Measurements from ENCODE around the gene VPS26A.

VPS26A gene

DNA sequence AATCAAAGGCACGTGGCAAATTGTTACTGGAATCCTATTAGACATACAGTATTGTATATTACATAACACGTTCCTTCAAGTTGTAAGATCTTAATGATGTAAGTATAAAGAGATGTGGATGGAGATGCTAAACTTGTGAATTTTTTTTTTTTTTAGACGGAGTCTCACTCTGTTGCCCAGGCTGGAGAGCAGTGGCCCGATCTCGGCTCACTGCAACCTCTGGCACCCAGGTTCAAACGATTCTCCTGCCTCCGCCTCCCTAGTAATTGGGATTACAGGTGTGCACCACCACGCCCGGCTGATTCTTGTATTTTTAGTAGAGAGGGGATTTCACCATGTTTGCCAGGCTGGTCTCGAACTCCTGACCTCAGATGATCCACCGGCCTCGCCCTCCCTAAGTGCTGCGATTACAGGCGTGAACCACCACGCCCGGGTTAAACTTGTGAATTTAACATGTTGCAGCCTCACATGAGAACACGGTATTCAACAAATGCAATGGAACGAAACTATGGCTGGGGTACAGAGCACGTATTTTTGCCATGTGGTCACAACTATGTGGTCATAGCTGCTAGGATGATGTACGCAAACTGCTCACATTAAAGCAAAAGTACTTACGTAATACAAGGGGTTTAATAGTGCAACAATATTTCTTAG, 55.2 kb downstream of the VPS26A start:
- peak in 1 of 4 experiments; percentile 3 for DNase-seq

DNA sequence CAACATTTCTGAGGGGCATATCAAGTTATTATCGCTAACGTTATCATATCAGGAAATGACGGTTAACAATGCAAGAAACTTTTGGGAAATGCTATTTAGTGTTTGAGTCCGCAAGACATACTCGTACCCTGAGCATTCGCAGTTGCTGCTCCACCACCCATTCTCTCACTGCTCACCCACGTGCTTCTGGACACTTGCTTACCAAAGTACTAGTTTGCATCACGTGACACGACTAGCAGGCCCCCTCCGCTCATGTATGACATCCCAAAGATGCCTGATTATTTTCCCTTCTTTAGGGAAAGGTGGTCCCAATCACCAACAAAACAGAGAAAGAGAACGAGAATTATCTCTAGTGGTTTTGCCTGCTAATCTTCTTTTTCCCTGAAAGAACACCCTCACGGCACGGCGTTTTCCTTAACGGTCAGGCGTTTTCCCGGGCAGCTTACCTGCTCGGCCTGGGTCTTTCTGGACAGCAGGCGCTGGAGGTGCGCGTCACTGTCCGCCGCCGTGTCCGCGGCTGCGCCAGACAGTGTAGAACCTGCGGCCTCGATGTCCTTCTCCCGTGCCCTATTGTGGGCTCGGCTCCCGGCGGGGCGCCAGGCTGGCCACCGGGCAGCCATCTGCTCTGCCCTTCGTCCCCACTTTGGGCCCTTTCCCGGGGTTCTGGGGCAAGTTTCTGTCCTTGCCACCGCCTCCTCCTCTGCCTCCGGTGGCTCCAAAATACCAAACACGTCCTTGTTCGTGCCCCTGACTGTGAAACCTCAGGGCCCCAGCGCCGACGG, 56.0 kb downstream of the VPS26A start, which contains the start of gene SUPV3L1:
TSS of gene SUPV3L1 (plus strand) at position 492 of the 782 bp plus-strand sequence. CDS start at position 550, 58 bp downstream.
- peak; percentile 66 to 75 (median 74) for DNase-seq

DNA sequence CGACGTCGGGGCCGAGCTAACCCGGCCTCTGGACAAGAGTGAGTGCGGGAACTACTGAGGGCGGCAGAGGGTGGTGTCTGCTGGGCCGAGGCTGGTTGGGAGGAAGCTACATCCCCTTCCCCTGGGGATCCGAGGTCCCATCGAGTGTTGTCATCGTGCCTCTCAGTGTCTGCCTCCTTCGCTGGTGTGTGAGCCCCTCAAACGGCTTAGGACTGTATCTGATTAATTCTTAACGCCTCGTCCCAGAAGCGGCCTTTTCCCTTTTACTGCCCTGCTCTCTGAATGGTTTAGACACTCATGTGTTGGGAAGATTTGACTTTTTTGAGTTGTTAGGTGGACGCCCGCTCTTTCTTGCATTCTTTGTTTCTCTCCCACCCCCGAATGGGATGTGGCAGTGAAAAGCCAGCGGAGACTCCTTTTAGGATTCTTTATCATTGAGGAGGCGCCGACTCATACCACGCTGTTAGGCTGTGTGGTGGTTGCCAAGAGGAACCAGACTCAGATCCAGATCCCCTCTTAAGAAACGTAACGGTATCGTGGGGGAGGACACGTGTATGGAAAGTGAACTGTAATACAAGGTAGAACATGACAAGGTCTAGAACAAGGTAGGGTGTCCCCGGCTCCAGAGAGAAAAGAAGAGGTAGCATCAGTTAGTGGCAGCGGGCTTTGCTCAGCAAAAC, 56.7 kb downstream of the VPS26A start:
- no peak for DNase-seq

DNA sequence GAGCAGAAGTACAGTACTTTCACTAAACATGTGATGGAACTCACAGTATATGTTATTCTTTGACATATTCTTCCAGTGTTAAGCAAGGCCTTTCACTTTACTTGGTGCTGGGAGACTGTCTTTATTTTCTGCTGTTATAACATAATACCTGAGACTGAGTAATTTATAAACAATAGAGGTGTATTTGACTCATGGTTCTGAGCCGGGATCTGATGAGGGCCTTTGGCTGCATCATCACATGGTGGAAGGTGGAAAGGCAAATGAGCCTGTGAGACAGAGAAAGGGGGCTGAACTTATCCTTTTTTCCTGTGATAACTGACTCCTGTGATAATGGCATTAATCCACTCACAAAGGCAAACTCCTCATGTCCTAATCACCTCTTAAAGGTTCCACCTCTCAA, 57.5 kb downstream of the VPS26A start:
- no peak for DNase-seq

DNA sequence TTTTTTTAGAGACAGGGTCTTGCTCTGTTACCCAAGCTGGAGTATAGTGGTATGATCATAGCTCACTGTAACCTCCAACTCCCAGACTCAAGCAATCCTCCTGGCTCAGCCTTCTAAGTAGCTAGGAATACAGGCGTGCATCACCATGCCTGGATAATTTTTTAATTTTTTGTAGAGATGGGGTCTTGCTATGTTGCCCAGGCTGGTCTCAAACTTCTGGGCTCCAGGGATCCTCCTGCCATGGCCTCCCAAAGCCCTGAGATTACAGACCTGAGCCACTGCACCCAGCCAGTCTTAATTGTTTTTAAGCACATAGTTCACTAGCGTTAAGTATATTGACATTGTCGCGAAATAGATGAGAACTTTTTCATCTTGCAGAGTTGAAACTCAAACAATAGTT, 58.0 kb downstream of the VPS26A start:
- no peak for DNase-seq

DNA sequence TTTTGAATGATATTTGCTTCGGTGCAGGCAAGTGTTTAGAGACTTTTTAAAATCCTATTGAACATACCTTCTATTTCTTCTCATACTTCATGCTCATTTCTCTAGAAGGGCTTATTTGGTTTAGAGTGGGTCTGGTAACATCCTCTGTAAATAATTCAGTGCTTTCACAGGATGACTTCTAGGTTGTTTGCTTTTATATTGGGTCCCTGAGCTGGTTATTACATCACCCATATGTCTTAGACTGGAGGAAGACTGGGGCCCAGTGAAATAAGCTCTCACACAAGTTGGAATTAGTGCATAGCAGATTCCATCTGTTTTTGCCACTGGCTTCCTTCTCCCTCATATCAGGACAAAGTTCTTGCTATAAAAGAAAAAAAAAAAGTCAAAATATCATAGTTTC, 62.5 kb downstream of the VPS26A start:
- no peak for DNase-seq

DNA sequence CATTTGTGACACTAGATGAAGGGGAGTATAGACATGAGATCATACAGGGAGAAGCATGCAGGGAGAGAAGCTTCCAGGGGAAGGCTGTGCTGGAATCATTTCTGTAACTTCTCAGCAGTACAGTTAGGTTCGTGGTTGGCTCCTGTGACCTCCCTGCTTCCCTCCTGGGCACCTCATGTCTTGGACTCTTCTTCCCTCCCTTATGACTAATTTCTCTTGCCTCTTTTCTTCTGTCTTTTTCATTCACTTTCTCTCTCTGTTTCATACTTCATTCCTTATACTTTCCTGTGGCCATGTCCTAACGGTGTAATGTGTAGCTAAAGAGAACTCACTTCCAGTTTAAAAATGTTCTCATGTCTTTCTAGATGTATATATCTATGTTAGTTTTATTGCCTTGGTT, 77.1 kb downstream of the VPS26A start:
- DNase-seq: no peak

DNA sequence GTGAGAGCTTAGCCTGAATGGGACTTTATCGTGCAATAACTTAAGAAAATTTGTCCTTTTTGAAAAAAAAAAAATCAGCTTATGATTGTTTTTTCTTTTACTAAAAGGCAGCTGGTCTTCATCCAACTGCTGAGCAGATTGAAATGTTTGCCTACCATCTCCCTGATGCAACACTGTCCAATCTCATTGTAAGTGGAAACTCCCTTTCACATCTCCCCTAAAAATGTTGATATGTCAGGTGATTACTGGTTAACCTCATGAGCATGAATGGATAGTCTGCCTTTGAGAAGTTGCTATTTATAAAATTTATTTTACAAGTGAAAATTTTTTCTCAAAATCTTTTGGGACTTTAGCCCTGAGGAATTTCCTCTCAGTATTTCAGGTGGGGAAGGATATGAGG, 78.4 kb downstream of the VPS26A start:
- no peak for DNase-seq

DNA sequence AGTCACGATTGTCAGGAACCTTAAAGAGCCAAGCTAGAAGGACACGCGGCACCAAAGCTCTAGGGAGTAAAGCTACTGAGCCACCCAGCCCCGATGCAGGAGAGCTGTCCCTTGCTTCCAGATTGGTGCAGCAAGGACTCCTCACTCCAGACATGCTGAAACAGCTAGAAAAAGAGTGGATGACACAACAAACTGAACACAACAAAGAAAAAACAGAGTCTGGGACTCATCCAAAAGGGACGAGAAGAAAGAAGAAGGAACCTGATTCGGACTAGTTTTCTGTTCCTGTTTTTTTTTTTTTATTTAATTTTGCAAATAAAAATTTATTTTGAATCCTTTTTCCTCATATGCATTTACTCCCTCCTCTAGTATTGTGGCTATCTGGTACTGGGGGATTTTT, 84.8 kb downstream of the VPS26A start:
- DNase-seq: no peak

DNA sequence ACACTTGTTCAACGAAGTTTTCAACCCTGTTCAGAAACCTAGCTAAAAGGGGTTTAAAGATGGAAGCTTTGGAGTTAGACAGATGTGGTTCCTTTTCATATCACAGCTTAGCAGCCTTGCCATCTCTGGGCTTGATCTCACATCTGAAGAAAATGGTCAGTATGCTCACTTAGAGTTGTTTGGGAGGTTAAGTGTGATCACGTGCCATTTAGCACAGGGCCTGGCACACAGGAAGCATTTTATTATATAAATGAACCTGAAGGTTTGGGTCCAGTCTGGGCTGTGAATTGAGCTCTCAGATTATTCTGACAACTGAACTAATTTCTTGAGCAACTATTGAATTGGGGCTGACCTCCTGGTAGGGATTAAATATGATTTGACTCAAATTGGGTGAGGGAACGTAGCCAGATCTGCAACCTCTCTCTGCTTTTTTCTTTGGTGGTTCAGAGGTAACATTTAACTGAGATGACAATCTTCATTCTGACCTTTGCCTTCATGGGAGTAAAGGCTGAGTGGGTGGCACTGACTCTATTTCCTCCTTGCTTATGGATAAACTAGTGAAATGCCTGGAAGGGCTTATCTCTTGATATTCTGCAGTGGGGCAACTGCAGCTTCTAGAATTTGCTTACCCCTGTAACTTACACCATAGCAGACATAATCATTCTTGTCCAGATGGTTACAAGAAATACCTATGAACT, 86.0 kb downstream of the VPS26A start:
- DNase-seq: no peak

DNA sequence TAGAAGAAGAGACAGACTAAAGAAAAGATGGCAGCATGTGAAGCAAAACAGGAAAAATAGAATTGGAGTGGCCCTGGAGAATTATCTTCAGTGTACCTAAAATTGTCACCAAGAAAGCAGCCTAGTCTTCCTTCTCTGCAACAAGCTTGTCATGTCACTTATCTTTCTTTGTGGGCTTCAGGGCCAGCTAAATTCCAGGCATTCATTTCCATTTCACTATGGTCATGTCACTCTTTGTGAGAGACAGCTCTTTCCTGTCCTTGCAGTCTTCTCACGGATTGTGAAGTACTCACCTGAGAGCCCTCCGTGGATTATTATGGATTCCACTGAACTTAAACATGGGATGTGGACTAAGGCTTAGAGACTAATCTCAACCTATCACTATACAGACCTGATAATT, 87.1 kb downstream of the VPS26A start:
- DNase-seq: no peak

DNA sequence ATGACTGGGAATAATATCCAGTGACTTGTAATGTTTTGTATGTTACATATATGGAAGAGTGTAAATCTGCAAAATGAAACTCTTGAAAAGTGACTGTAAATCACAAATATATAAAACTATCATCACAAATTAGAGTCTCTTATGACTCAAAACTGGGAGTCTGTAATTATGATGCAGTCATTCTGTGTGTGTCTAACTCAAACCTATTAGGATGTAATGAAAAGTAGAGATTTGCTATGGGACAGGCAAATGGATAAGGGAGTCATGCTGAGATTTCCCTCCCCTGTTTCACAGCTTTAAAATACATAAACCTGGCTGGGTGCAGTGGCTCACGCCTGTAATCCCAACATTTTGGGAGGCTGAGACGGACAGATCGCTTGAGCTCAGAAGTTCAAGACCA, 87.5 kb downstream of the VPS26A start:
- DNase-seq: no peak

DNA sequence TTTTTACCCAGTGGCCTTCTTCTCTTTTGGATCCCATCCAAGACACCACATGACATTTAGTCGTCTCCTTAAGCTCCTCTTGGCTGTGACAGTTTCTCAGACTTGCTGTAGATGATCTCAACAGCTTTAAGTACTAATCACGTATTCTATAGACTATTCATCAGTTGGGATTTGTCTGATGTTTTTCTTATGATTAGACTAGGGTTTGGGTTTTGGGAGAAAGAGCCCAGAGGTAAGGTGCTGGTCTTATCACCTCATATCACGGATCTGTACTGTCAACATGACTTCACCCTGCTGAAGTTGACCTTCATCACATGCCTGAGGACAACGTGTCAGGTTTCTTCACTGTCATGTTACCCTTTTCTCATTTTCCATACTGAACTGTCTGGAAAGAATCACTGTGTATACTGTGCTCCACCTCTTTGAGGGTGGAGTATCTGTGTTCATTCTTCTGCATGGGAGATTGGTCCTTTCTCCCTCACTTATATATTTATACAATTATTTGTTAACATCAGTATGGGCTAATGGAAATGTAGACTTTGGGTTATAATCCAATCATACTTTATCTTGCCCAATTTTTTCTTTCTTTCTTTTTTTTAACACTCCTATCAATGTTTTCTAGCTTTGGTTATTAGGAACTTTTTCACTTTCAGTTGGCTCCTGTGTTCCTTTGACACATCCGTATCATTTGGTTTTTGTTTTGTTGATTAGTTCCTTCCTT, 89.8 kb downstream of the VPS26A start:
- no peak for DNase-seq

DNA sequence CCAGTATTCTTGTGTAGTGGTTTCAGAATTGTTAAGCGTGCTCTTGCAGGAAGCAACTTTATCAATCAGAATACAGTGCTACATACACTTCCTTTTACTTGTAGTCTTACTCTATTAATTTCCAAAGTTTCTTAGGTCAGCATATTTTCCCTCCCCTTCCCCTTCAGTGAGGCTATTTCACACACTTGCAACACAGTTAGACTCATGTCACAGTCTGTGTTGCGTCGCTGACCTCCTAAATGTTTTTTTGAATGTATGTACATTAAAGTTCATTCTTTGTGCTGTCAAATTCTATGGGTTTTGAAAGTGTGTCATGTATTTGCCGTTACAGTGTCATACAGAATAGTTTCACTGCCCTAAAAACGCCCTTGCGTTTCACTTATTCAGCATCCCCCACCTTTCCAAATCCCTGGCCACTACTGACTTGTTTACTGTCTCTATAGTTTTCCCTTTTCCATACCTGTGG, 90.7 kb downstream of the VPS26A start:
- no peak for DNase-seq

DNA sequence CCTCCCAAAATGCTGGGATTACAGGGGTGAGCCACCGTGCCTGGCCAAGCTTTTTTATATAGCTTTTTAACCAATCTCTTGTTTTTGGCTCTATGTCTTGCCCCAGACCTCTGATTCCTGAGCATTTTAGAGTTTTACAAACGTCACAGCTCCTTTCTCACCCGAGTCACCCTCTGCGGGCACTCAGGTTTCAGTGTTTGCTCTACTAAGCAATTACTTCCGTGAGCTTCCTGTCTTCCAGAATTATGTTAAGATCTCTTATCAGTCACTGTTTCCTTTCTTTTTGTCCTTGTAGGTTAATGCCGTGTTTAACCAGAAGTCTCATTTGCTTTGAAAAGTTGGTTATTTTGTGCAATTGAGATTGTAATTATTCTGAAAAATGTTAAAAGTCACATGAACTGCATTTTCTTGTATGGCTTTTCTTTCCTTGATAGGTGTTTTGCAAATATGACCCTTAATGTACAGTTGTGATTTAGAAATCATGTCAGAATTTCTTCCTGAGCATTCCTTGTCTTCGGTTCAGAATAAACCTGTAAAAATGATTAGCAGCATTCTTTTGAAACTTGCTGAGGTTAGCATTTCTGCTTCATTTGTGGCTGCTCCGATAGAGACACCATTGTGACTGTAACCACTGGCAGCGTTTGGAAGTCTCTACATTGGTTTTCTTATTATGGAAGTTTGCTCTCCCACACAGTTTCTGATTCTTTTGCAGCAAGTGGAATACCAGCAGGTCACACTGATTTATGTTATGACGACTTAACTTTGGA, 91.6 kb downstream of the VPS26A start:
- no peak for DNase-seq

DNA sequence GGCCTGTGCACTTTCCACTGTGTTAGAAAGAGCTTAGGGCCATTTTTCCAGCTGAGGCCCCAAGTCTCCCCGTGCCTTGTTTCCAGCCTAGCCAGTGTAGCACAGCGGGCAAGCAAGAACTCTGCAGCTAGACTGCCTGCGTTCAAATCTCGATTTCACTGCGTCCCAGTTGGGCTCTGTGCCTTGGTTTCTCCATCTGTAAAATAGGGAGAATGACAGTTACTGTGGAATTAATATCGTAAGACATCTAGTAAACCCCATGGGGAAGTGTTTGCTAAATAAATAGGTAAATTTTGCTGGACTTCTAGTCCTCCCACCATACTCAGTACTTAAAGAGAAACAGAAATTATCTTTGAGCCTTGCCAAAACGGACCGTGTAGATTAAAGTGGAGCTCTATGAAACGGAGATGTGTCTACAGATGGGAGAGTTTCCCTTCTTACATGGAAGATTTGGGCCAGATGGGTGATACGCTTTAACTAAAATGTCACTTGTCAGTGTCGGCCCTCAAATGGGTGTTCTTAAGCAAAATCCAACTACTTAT, 92.7 kb downstream of the VPS26A start:
- DNase-seq: no peak

DNA sequence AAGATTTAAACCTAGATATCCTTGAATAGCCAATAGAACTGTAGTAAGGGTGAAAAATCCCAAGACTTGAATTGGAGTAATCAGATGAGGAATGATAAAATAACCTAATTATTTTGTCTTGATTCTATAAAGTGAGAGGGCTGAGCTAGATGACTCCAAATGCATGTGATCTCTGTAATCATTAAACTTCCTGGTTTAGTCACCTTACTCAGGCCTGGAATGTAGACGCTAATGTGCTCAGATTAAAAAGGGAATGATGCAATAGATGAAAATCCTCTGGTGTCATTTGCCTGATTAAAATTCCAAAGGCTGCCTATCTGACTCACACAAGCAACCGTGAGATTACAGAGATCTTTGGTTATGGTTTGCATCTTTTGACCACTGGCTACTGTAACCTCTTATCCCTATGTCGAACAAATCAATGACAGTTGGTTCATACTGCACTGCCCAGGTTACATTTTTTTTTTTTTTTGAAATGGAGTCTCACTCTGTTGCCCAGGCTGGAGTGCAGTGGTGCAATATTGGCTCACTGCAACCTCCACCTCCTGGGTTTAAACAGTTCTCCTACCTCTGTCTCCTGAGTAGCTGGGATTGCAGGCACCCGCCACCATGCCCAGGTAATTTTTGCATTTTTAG, 93.3 kb downstream of the VPS26A start:
- DNase-seq: no peak

DNA sequence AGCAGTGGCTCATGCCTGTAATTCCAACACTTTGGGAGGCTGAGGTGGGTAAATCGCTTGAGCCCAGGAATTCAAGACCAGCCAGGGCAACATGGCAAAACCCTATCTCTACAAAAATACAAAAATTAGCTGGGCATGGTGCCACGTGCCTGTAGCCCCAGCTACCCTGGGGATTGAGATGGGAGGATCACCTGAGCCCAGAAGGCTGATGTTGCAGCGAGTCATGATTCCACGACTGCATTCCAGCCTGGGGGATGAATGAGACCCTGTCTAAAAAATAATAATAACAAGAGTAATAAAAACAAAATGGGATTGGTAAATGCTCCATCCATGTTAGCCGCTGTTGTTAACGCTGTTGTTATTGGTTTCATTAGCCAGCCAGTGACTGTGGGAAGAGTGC, 94.9 kb downstream of the VPS26A start:
- DNase-seq: no peak

DNA sequence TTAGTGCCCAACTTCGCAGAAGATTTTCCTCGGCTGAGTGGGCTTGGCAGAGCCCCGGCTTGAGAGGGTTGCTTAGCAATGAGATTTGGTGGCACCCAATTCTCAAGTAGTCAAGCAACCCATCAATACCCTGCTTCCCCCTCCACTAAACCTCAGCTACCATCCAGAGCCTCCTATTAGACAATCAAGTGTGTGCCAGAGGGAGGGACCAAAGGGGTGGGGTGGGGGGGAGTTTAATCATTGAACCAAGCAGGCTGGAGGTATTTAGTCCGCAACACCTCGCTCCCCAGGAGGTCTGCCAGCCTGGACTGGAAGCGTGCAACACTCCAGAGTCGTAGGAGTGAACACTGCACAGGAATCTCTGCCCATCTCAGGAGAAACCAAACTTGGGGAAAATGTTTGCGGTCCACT, 96.1 kb downstream of the VPS26A start, which contains the start of gene HKDC1:
TSS of gene HKDC1 (plus strand) at position 292 of the 411 bp plus-strand sequence. CDS start at position 396, 104 bp downstream.
- DNase-seq: no peak

DNA sequence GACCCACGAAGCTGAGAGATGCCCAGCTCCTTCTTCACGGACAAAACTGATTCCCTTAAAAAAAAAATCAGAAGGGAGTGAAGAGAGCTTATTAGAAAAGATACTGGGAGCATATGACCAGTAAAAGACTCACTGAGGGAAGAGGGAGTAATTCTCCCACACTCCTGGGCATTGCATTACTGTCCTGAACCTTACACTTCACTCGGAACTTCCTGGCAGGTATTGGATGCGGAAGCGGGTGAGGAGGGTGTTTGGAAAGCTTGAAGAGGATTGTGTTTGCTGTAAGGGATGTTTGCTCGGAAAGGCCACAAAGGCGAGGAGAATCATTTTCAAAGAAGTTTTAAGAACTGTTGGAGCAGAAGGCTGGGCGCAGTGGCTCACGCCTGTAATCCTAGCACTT, 96.5 kb downstream of the VPS26A start:
- no peak for DNase-seq

Data from activated naive CD4-positive, alpha-beta T cell (primary cell).